ENCODE measurements around the gene COX14.

GRCh38 chr12:50147281-50147680, 35.2 kb downstream of the COX14 start:
- TF ChIP-seq CTCF (IDR thresholded peaks at IDR 0.05), result no peak
- TF ChIP-seq POLR2A (IDR thresholded peaks at IDR 0.05), result no peak
